NCI-H2196 (cell line): ENCODE results near the gene QRICH1.

Source experiments
- DNase-seq: peaks from one replicate; lab custom pipeline; 2025; ENCODE audit not compliant: unreplicated experiment; lab: John Stamatoyannopoulos, UW

Gene QRICH1

DNA sequence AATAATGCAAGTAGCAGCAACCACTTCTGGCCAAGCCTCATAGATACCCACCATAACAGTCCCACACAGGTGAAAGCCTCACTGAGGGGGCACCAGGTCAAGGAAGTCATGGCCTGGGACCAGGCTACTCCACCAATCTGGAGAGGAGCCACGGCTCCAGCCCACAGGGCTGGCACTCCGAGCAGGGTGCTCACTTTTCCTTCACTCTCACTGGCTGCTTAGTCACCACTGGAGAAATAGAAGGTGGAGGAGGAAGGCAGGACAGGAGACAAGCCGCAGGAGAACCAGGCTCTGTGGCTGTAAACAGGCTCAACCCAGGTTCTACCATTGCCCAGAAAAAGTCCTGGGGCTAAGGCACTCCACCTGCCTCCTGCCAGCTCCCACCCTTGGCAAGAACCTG lies 25.6 kb upstream of the QRICH1 start:
- DNase-seq = no peak

DNA sequence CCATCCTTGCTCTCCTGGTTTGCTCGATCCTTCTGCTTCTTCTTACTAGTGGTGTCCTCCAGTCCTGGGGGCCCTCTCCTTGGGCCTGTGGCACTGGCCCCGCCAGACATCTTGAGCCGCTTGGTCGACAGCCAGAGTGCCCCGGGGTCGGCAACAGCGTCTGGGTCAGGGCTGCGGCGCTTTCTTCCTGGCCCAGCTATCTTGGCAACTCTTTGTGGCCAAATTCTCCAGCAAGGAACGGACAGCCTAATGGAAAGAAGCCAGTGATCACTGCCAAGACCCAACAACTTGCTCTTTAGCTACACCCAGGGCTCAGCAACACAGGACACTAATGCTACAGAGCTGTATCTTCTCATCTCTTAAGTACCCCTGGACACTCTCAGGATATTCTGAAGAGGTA lies 25.2 kb upstream of the QRICH1 start:
- DNase-seq = no peak

DNA sequence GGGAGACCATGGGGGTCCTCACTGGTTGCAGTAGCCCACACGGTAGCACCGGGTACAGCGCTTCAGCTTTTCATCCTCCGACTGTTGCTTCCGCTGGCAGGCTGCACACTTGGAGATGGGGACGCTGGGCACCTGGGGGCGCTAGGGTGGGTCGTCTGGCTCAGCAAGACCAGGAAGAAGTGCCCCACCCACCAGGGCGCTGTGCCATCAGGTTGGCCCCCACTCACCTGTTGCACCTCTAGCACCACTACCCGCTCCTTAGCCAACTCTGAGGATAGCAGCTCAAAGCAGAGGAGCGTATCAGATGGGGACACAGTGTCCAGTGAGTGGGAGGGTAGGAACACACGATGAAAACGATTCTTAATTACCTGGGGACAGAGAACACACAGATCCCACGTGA lies 18.4 kb upstream of the QRICH1 start:
- DNase-seq = no peak

DNA sequence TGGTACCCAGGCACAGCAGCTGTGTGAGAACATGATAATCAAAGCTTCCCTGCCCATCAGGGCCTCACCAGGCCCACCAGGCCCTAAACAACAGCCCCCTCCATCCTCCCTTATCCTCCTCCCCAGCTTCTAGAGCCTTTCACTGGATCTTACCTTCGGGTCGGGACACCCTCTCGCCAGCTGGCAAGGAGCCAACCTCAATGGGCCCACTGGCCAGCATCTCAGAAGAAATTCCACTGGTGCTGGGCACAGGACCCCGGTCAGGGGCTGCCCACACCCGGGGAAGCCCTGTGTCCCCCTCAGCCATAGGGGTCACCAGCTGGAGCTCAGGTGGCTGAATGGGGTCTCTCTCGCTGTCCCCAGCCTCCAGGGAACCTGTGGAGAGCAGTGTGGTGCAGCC lies 17.5 kb upstream of the QRICH1 start:
- no peak for DNase-seq

- DNase-seq = no peak
Observed at GRCh38 chr3:49110780-49111179, 16.9 kb upstream of the QRICH1 start.

GRCh38 chr3:49108346-49108745 lies 14.5 kb upstream of the QRICH1 start:
- DNase-seq = no peak

GRCh38 chr3:49104427-49105291 lies 10.8 kb upstream of the QRICH1 start, which contains the start of gene QARS1:
Gene QARS1, minus strand, starts transcription at chr3:49104757. Its CDS starts 24 bp downstream, at chr3:49104733.
- peak; percentile 60 for DNase-seq

DNA sequence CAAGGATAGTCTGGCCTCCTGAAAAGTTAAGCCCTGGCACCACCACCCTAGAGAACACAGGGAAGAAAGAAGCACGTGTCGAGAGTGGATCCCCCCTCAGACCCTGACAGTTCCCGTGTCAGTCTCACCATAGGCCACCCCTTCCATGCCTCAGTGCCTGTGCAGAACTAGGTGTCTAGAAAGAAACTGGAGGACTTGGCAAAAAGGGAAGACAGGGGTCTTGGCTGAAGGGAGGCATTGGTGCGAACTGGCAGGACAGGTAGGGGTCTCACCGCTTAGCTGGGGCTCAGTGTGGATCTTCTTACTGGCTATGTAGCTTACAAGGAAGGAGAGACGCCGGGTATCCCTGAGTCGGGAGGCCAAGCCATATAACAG lies 10.2 kb upstream of the QRICH1 start:
- DNase-seq = no peak

DNA sequence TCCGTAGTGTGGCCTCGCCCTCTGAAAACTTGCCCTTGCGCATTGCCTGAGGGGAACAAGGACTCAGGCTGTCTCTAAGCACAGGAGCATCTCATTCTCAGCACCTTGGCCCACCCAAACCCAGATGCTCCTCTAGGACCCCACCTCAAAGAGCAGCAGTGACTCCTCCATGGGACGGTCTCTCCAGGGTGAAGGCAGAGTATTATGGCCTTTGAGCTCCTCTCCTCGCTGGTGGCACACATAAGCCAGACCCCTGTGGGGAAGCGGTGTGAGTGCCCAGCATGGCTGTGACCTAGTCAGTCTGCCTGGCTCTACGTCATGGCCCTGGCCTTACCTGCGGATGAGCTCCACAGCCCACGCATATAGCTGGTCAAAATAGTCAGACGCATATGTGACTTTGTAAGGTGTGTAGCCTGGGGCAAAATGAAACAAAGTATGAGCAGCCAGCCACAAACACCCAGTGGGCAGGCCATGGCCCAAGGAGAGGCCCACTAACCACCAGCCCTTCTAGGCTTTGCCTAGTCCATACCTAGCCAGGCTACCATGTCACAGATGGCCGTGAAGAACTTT lies 6.3 kb upstream of the QRICH1 start:
- DNase-seq = no peak

GRCh38 chr3:49098910-49099630 lies 5.2 kb upstream of the QRICH1 start:
- no peak for DNase-seq

DNA sequence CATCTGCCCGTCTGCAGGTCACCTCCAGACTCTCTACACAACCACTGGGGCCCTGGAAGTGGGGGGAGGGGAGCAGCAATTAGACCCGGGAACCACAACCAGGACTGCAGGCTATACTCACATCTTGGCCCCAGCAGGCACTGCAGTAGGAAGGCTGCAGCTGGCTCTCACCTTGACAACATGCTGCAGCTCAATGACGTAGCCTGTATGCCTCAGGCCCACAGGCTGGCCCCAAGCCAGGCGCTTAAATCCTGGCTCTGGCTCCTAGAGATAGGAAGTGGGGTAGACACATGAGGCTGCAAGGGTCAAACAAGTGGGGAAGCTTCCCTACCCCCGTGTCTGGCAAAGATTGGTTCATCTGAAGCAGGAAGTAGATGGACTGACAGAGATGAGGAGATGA lies 4.6 kb upstream of the QRICH1 start:
- peak; percentile 83 for DNase-seq

- peak; percentile 49 for DNase-seq
Observed at GRCh38 chr3:49092938-49093852, 676 bp downstream of the QRICH1 start.

DNA sequence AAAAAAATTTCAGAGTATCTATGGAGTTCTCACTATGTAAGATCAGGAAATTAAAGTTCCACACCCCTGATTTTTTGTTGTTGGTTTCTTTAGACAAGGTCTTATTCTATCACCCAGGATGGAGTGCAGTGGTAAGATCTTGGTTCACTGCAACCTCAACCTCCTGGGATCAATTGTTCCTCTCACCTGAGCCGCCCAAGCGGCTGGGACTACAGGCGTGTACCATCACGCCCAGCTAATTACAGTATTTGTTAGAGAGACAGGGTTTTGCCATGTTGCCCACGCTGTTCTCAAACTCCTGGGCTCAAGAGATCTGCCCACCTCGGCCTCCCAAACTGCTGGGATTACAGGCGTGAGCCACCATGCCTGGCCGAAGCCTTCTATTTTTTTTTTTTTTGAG lies 12.4 kb downstream of the QRICH1 start:
- DNase-seq = no peak

GRCh38 chr3:49079270-49079669 lies 14.6 kb downstream of the QRICH1 start:
- DNase-seq = no peak

DNA sequence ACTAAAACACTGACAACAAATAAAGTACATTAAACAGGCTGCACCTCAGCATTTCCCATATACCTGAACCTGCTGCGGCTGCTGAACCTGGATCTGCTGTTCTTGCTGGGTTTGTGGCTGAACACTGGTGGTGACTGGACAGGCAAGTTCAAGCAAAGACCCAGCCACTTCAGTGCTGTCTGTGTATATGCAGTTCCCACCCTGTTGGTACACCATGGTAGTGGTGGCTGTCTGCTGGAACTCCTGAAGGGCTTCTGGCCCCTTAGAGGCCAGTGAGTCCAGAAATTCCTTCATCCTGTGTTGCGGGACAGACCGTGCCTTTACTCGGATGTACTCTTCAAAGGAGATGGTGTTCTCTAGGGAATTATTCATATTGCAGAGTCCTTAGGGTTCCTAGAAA lies 17.2 kb downstream of the QRICH1 start:
- no peak for DNase-seq

DNA sequence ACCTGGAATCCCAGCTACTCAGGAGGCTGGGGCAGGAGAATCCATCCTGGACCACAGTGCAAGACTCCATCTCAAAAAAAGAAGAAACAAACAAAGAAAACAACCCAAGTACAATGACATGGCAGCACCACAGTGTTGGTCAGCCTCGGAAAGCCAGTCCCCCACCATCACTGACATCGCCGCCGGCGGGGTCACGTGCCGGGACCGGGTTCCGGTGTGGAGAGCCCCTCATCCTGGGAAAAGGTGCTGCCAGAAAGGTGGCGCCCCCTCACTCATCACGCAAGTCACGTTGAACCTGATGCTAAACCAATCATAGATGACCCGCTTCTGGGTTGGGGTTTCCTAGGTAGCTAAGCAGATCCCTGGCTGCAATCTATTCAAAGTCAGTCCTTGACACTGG lies 17.8 kb downstream of the QRICH1 start:
- DNase-seq = no peak

GRCh38 chr3:49058011-49058410 lies 35.9 kb downstream of the QRICH1 start:
- DNase-seq = no peak

DNA sequence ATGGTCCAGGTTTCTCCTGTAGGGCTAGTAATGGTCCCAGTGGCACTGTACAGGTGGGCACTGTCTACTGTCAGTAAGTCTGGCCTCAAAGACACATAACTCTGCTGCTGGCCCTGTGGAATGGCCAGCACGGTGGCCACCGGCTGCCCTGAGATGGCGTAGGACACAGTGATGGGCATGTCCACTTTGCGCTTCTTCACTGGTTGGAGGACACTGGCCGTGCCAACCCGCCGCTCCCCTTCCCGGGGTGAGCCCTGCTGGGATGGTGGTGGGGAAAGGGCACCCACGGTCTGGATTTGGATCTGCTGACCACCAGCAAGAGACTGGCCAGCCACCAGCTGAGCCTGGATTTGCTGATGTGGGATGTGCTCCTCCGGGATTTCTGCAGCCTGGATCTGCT lies 36.6 kb downstream of the QRICH1 start:
- DNase-seq = no peak

DNA sequence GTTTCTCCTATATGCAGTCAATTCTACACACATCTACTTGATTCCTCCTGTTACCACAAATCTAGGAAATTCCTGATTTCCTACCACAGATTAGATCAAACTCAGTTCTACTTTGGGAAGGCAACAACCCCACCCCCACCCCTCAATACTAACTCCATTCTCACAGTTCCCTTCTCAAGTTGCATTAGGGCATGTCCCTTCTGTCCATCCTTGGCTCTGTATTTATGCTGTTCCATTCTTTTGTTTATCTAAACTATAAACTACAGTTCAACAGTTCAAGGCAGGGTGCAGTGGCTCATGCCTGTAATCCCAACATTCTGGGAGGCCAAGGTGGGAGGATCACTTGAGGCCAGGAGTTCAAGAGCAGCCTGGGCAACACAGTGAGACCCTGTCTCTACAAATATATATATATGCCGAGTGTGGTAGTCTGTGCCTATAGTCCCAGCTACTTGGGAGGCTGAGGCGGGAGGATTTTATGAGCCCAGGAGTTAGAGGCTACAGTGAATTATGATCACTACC lies 39.5 kb downstream of the QRICH1 start:
- DNase-seq = no peak

DNA sequence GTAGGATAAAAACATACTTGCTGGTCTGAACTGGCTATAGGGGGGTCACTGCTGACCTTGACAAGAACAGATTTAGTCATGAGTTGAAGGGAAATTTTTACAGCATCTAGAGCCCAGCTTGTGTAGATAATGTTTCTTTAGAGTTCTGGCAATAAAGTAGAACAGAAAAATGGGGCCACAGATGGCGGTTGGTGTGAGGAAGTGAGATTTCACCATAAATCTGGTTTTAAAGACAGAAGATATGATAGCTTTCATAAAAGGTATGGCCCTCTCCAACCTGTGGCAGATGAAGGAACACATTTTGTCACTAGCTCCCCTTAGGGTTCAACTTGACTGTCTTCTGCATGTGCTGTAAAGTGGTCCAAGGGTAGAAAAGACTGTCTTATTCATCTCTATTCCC lies 40.3 kb downstream of the QRICH1 start:
- DNase-seq = no peak

- no peak for DNase-seq
Observed at GRCh38 chr3:49035281-49035680, 58.6 kb downstream of the QRICH1 start.
